Medulla oblongata (tissue), 1 donor: ENCODE measurements around the gene ADD3.

Source experiments
- DNase-seq: peaks from one replicate; pipeline ENCODE4 v3.0.0-alpha.2; 2015; ENCODE audit errors: extremely low spot score

The ADD3 gene

DNA sequence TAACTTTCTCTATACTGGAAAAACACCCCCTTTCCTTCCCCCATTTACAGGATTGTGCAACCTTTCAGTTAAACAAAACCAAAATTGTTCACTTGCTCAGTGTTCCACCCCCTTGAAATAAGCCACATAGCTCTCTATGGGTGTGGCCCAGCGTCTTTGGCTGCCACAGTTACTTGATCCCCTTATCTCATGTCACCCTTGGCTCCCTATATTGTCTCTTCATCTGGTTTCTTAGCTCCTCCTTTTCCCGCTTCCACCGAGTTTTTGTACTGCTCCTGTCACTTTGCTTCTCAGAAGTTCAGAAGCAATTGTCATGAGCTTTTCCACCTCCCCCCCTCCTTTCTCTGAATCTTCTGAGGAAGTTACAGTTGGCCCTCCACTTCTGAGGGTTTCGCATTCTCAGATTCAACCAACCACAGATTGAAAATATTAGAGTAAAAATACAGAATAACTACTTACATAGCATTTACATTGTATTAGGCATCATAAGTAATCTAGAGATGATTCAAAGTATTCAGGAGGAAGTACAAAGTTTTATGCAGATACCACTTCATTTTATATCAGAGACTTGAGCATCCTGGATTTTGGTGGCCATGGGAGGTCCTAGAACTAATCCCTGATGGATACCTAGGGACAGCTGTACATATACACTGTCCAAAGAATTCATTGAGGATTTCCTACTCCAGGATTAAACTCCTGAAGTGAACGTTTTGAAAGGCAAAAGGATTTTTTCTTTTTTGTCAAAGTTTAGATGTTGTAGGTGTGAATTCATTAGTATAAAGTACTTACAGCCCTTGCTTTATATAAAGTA, 60.4 kb downstream of the ADD3 start:
- no peak for DNase-seq

GRCh38 chr10:110068780-110069179, 61.0 kb downstream of the ADD3 start:
- no peak for DNase-seq

- DNase-seq, result peak; percentile 32
These were observed 61.8 kb downstream of the ADD3 start for GRCh38 chr10:110069502-110069982.

DNA sequence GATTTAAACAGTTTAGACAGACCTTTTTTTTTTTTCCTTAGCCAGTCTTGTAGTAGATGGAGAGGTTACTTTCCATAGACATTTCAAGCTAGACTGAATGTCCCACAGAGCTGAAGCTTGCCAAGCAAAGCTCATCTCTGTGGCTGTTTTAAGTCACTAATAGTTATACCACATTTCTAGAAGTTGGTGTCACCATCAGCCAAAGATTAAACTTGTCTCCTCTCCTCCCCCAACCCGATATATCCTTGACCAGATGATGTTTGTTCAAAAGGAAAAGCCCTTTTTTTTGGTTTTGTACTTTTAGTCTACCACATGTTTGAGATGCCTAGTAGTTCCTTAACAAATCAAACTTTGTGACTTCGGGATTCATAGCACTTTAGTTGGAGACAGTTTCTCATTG, 66.1 kb downstream of the ADD3 start:
- DNase-seq, result no peak

GRCh38 chr10:110074298-110074697, 66.5 kb downstream of the ADD3 start:
- DNase-seq, result peak; percentile 28

DNA sequence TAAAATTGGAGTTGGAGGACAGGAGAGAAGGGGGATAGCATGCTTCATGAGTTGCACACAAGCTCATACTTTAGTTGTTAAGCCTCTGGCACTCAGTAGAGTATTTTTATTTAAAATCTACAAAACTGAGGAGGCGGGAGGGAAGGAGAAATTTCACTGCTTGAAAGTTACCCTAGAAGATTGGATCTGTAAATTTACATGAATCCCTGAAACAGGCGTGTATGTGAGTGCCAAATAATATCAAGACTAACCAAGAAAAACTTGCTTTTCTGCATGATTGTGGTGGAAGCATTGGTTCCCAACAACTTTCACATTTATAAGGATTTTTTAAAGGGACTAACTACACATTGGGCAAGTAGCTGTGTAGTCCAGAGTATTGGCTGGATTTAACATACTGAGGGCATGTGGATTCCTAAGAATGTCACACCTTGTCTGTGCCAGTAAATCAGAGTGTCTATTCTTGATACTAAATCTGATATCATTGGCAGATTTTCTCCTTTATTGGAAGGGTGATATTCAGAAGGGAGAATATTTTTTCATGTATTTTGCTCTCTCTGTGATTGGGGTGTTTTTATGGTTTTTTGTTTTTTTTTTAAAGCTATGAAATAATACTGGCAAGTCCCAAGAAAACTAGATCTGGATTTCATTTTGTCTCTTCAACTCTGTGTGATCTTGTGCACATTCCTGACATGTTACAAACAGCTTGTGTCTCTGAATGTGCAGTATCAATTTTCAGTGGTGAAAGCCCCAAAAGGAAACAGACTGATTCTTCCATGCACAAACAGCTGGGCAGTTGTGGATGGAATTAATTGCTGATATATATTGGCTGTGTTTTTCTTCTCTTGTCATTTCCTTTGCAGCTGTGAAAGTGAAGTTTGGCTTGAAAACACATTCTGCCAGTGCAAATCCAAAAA, 67.2 kb downstream of the ADD3 start:
- peak; percentile 24 for DNase-seq

DNA sequence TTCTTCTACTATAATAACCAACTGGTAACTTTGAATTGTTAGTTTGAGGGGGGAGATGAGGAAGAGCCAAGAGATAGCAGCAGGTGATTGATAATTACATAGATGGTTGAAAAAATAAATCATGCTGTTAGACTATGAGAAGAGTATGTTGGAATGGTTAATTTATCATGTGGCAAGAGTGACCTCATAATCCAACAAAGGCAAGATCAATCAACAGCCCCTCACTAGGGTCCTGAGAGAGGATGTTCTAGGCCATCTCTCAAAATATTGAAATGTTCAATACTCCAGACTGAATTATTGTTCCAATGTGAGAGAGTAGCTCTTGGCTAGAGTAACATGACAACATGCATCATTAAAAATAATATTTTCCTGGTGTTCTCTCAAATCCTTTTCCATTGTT, 67.9 kb downstream of the ADD3 start:
- no peak for DNase-seq

GRCh38 chr10:110076559-110077318, 69.0 kb downstream of the ADD3 start:
- peak; percentile 60 for DNase-seq

GRCh38 chr10:110077436-110078130, 69.8 kb downstream of the ADD3 start:
- DNase-seq, result peak; percentile 89

DNA sequence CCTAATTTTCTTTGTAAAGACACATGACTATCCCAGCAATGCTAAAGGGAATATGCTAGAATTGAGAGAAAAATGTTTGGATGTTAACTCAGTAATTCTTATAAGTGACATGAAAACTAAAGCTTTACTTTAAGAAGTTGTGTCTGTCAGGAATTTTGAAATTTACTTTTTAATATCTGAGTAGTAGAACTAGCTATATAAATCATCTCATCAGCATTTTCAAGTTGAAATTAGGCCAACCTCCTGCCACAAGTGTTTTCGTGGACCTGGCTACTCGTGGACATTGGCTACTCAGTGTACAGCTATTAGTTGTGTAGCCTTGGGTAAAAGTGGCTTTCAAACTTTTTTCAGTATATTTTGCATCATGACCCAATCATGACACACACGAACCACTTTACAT, 70.5 kb downstream of the ADD3 start:
- no peak for DNase-seq

DNA sequence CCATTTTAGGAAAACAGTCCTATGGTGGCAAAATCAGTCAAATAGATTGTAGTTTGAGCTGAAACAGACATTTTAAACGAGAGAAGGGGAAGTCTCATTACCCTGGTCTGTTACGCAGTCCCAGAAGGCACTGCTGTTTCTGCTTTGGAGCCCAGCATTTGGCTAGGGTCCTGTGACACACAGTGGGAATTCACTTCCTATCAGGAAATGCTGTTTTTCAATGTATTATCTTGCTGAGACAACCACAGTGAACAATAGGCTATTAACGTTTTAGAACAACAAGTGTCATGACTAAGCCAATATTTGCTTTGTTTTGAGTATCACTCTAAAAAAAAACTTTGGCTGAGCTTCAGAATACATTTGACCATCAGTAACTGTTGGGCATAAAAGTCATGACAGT, 74.1 kb downstream of the ADD3 start:
- peak; percentile 65 for DNase-seq

DNA sequence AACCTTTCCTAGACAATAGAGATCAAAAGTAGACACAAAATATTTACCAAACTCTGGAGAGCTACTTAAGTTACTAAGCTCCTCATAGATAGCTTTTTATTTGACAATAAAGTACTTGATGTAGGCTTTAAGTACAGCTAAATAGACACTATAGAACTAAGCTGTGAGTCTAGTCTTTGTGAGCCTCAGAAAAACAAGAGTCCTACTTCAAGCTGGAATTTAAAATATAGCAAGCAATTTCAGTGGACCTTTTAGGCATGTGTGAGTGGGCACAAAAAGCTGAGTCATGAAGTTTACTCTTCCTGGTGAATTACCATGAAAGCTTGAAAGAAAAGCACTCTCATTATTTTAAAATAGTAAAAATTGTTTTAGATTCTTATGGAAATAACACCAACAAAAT, 76.1 kb downstream of the ADD3 start:
- peak; percentile 33 for DNase-seq

DNA sequence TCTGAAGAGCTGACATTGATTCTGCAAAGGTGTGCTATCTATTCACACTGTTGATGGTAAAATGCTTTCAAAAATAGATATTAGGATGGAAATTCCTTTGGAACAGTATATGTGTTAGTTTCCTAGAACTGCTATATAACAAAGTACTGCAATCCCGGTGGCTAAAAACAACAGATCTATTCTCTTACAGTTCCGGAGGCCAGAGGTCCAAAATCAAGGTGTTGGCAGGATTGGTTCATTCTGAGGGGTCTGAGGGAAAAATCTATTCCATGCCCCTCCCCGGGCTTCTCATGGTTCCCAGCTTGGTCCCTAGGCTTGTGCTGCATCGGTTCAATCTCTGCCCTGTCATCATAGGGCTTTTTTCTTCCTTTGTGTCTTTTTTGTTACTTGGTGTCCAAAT, 79.9 kb downstream of the ADD3 start:
- no peak for DNase-seq

- peak; percentile 35 for DNase-seq
These were observed 80.8 kb downstream of the ADD3 start for GRCh38 chr10:110088367-110089104.

DNA sequence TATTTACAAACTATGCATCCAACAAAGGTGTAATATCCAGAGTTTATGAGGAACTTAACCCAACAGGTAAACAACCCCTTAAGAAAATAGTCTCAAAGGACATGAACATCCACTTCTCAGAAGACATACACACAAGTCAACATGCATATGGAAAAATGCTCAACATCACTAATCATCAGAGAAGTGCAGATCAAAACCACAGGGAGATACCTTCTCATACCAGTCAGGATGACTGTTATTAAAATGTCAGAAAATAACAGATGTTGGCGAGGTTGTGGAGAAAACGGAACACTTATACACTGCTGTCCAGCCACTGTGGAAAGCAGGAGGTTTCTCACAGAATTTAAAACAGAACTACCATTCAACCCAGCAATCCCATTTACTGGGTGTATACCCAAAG, 84.0 kb downstream of the ADD3 start:
- no peak for DNase-seq

- no peak for DNase-seq
These were observed 85.9 kb downstream of the ADD3 start for GRCh38 chr10:110093722-110094121.

DNA sequence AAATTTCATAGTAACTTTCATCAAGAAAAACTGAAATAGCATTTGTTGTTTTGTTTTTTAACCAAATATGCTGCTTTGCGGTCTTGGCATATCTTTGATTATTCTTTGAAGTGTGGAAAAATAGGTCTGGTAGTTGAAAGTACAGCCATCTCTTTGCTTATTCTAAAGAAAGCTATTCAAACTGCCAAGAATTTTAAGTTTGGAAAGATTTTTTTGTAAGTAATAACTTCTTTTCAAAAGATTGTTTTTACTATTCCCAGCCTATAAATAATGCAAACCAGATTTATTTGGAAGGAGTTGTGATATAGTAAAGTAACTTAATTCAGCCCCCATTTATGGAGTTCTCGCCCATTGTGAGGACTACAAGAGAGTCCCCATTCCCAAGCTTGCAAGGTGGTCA, 87.0 kb downstream of the ADD3 start:
- no peak for DNase-seq

- no peak for DNase-seq
These were observed 93.8 kb downstream of the ADD3 start for GRCh38 chr10:110101464-110102144.

DNA sequence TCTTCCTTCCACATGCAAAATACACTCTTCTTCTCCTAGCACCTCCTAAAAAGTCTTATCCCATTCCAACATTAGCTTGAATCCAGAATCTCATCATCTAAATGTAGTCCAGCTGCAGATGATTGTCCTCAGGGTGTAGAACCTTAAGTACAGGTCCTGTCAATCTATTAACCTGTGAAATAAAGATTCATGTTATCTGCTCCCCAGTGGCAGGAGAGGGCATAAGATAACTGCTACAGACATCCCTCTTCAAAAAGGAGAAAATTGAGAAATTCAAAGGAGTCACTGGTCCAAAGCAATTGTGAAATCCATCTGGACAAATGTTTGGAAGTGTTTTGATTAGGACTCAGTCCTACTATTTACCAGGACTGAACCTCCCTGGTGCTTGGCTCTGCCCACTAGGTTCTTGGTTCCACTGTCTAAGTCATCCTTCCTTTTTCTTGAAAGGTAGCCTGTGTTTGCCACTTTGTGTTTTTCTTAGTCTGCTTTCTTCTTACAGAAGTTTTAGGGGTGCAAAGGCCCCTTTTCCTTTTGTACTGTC, 96.2 kb downstream of the ADD3 start:
- DNase-seq, result no peak

DNA sequence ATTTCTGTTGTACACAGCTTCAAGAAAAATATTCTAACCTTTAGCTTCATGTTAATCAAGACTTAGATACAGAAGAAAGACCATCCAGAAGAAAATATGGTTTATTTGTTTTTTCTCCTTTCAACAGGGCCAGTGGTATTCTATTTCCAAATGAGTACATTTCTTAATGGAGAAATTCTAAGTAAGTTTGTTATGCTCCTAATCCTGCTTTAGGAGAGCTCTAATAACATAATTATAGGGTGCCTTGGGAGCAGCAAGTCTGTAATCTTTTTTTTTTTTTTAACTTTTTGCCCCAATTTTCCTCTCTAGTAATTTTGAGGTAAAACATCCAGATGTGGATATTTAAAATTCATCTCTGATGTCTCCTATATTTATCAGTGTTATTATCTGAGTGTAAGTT, 98.1 kb downstream of the ADD3 start:
- DNase-seq, result no peak
